Germinal center (tissue), 1 donor: ENCODE measurements around the gene VANGL1.

ENCODE experiments used
- DNase-seq: peaks from one replicate; pipeline ENCODE4 v3.0.0; 2012; ENCODE audit warnings: mixed read lengths, low spot score

VANGL1 gene

DNA sequence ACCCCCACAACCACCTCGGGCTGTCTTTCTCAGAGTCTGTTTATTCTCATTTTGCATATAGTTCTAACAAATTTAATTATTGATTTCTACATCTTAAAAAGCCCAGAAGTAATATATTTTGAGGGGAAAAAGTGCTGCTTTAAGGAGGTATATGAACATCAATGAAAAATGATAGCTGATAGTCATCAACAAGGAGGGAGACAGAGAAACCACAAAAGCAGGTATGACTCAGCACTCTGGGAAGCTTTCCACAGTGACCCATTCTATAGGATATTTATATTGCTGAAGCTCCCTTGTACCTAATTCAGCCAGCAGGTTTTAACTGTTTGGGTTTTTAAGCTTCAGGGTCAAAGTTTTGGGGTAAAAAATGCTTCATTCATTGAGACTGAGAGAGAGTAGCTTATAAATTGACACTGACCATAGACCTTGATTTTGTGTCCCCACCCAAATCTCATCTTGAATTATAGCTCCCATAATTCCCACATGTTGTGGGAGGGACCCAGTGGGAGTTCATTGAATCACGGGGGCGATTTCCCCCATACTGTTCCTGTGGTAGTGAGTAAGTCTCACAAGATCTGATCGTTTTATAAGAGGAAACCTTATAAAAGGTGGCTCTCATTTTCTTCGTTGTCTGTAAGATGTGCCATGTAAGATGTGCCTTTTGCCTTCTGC lies 27.4 kb downstream of the VANGL1 start:
- DNase-seq = no peak

GRCh38 chr1:115669886-115670285 lies 28.1 kb downstream of the VANGL1 start:
- no peak for DNase-seq

GRCh38 chr1:115670476-115671175 lies 28.9 kb downstream of the VANGL1 start:
- no peak for DNase-seq

DNA sequence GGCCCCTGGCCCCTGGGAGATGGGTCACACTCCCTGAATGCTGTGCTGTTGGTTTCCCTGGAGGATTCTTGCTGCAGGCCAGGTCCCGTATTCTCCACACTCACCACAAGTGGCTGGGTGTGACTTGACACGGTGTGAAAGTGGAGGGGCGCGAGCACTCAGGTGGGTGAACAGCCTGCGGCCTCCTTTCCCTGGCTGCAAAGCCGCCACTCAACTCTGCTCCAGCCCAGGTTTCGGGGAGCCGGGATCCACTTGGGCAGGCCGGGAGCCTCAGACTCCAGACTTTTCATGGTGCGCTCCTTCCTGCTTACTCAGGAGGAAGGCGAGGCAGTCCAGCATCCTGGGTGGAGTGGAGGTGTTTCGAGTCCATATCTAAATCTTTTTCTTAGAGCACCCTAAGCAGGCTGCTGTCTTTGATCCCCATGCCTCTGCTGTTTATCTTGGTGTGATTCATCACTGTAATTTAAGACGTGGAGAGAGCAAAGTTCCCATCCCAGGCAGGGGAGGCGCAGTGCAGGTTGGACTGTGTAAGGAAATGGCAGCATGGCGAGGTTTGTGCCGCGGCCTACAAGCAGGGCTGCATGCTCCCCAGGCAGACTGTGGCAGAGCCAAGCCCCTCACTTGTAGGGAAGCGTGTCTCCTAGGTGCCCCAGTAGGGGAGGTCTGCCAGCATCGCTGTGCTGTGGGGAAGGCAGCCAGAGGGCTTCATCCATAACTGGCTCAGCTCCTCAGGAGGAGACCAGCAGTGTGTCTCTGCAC lies 29.6 kb downstream of the VANGL1 start:
- no peak for DNase-seq

DNA sequence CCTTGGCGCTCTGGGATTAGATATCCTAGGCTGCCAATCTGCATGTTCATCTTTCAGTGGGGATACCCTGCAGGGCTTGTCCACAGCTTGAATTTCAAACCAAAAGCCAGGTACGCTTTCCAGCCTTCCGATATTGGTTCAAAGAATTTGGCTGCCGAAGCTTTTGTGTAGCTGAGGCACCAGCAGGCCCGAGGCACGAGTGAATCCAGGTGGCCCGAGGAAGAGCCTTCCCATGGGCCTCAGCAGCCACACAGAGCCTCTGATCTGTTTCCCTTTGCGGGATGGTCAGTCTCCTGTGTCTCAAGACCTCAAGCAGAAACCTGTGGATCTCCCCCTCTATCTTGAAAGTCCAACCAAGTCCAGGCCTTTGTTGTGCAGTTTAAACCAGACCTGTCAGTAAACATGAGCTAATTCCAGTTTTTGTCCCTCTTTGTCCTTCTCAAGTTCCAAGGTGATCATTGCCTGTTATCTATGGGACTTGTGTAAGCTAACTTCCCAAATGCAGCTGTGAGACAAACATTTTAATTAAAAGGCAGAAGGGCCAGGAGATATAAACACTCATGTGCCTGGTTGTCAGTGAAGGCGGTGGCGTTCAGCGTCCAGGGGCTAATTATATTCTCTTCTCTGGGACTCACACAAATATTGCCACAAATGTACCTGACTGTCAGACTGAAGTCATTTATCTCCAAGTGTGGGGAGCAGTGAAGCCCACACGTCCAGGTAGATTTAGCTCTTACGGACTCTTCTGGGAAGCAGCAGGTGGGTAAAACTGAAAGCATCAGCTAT lies 30.6 kb downstream of the VANGL1 start:
- no peak for DNase-seq

- DNase-seq = no peak
Observed at GRCh38 chr1:115676498-115677181, 34.9 kb downstream of the VANGL1 start.

DNA sequence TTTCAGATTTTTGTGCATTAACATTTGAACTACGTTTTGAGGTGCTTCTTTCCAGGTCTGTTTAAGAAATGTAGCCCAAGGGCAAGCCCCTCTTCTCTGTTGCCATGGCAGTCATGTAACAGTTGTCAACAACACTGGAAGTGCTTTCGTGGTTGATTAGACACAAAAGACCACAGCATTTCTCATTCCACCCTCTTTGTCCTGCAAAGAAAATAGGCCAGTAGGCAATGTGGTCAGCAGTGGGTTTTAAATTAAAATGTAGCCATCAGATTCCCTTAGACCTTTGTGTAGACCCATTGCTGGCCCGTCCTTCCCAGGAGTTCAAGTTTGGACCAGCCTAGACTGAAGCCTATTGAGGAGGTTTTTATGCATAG lies 35.4 kb downstream of the VANGL1 start:
- DNase-seq = no peak

DNA sequence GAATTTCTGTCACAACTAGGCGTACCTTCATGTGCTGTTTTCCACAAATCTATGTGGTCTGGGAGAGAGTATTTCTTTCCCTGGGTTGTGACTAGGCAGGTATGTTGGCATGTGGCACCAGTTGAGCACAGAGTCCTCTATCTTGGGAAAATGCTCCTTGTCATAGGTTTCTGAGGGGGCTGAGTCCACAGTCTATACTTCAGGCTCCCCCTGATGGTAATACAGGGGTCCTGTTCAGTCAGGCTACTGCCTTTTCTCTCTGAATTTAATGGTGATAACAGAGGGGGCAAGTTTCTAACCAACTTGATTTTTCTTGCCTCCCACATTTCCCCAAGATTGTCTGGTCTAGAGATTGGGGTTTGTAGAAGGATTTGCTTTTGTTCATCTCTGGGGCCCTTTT lies 35.8 kb downstream of the VANGL1 start:
- DNase-seq = no peak

DNA sequence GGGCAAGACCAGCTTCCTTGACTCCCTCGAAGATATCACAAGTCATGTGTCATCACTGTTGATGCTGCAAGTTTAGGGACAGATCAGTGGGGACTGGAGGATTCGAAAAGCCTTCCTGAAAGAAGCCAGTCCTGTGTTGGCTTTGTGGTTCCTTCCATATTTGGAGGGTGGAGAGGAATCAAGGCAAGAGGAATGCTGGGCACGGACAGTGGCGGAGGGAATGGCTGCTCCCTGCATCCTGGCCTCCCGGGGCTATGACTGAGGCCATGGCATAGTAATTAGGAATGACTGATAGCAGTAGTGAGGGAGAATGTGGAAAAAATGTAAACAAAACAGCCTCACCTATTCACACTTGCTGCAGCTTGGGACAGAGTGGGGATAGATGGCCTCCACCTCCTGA lies 36.4 kb downstream of the VANGL1 start:
- no peak for DNase-seq

DNA sequence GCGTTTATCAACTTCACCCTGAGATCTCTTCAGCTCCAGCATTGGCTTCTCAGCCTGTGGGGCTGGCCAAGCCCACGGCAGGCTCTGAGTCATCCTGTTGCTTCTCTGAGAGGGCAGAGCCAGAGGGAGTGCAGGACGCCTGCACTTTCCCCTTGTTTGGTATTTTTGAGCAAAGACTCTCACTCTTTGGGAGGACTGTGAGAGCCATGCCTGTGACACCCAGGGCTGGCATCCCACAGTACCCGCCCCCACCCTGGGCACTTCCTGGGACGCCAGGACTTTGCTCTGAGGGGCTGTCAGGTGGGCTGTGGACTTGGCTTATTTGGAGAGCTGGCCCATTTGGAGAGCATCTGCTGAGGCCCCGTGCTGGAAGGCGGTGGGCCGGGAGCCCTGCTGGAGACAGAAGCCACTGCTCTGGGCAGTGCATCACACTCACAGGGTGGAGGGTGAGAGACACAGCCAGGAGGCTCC lies 37.4 kb downstream of the VANGL1 start:
- DNase-seq = no peak

GRCh38 chr1:115680730-115681111 lies 39.0 kb downstream of the VANGL1 start:
- DNase-seq = no peak

DNA sequence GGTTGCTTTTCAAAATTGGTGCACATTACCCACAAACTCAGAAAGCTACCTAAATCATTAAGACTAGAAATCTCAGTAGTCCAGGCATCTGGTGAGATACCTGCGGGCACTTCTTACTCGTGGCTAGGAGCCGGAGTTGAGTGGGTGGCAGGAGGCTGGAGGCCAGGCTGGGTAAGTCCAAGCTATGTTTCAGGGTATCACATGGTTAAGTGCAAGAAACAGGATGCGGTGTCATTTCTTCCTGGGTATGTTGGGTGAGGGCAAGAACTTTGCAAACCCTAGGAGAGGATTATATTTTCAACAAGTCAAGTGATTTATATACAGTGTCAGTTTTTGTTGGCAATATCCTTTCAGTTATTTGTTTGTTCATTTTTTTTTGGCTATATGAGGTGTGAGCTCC lies 41.0 kb downstream of the VANGL1 start:
- no peak for DNase-seq

DNA sequence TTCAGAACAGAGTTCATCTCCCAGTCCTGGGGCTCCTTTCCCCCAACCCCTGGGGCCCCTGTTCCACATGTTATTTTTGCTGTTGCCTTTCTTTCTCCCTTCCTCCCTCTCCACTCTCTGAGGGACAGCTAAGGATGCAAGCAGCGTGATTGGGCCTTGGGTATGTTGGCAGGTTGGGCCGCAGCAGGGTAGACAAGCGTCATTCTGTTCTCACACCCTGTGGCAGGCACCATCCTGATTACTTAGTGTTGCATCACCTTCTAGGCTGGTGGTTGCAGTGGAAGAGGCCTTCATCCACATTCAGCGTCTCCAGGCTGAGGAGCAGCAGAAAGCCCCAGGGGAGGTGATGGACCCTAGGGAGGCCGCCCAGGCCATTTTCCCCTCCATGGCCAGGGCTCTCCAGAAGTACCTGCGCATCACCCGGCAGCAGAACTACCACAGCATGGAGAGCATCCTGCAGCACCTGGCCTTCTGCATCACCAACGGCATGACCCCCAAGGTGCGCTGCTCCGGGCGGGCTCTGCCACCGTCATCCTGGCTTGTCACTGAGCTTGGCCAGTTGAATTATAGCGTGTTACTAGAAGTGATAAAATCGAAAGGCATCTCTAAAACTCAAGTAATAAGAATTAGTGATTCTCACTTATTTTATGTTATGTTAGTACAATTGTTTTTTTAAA lies 43.4 kb downstream of the VANGL1 start:
- DNase-seq = no peak

DNA sequence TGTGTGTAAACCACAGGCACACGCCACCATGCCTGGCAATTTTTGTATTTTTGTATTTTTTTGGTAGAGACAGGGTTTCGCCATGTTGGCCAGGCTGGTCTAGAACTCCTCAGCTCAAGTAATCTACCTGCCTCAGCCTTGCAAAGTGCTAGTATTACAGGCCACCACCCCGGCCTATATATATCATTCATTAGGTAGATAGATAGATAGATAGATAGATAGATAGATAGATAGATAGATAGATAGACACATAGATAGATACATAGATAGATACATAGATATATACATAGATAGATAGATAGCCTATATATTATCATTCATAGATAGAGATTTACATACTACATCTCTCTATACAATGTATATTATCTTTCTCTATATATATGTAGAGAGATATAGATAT lies 46.0 kb downstream of the VANGL1 start:
- no peak for DNase-seq

GRCh38 chr1:115690972-115691371 lies 49.2 kb downstream of the VANGL1 start:
- no peak for DNase-seq

GRCh38 chr1:115692224-115692623 lies 50.5 kb downstream of the VANGL1 start:
- DNase-seq = no peak

- DNase-seq = no peak
Observed at GRCh38 chr1:115694805-115695204, 53.0 kb downstream of the VANGL1 start.

DNA sequence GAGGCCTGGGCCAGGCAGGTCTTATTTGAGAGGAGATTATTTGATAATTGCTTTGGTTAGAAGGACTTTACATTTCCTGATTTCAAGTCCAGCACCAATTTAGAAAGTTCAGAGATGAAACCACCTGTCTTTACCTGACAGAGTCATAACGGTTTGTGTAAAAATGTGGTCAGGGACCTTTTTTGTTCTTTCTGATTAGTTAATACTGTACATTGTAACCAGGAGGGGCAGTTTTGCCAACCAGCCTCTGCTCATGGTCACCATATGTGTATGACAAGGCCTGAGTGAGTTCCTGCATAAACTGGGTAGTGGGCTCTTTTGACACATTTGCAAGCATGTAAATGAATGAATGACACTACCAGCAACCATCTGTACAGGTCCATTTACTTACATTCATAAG lies 55.8 kb downstream of the VANGL1 start:
- no peak for DNase-seq

- DNase-seq = no peak
Observed at GRCh38 chr1:115701090-115701489, 59.3 kb downstream of the VANGL1 start.

DNA sequence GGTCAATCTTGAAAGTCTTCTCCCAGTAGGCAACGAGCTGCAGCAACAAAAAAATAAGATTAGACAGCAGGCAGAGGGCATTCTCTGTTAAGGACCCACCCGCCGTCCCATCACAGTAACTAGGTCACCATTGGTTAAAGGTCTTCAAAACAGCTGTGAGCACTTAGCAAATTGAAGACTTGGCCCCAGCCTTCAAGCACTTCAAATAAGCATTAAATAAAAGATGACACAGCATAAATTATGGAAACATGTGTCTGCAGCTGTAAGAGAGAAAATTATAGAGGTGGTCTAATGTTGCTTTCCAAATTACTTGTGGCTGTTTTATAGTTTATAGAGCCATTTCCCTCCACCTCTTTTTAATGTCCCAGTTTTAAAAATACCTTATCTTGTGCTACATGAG lies 61.2 kb downstream of the VANGL1 start:
- DNase-seq = no peak
